ENCODE data around the gene RASSF8.

- no peak for TF ChIP-seq ZNF274 (IDR thresholded peaks at IDR 0.05; ENCODE audit: low read depth, low read length)
- TF ChIP-seq YY1 (IDR thresholded peaks at IDR 0.05; ENCODE audit: insufficient read depth, insufficient read length), result no peak
These were observed 52.6 kb downstream of the RASSF8 start for GRCh38 chr12:26011099-26011498.

Measured in NT2/D1 (cell line).